Panc1 (cell line): ENCODE results near the gene ZNF211. TPM values are rescaled to one million over a fixed set of nuclear protein-coding genes. Genes with fewer than 3 reads are reported as not detected.

ENCODE experiments used
- ATAC-seq: fragments of 200-7000 bp; cut with Tn5 transposase; 2 replicates; pipeline ENCODE4 v1.9.1; 2020; ENCODE audit warnings: mild to moderate bottlenecking, moderate library complexity
- BruUV-seq: library from RNA; stranded (reverse); fragments of 400-500 nt; replicated peaks from 2 replicates; lab custom pipeline; 2021; lab: Mats Ljungman, UMichigan
- CTCF ChIA-PET: fragments of 300-600 bp; sonication (Branson Sonifier 250); formaldehyde crosslinking; loops from one replicate; lab custom pipeline; 2022; ENCODE audit warnings: antibody characterized with exemption; lab: Charles Lee
- POLR2A ChIA-PET: fragments of 300-600 bp; sonication (Branson Sonifier 250); formaldehyde crosslinking; loops from one replicate; lab custom pipeline; 2022; ENCODE audit warnings: antibody characterized with exemption; lab: Charles Lee
- DNase-seq: peaks from one replicate; pipeline ENCODE4 v3.0.0-alpha.2; 2010; ENCODE audit warnings: low read depth, low spot score
- H3K27ac ChIP-seq: 2 replicates; pipeline ENCODE4 v1.5.1; 2011; ENCODE audit warnings: mild to moderate bottlenecking, low read length, inconsistent platforms
- H3K27me3 ChIP-seq: fragments of 200-500 bp; sonication (Bioruptor generic); 2 replicates; pipeline ENCODE4 v1.6.0; 2014; ENCODE audit warnings: low read length, inconsistent platforms; ENCODE audit not compliant: control insufficient read depth, insufficient read depth
- H3K36me3 ChIP-seq: fragments of 200-500 bp; sonication (Bioruptor generic); 2 replicates; pipeline ENCODE4 v1.5.1; 2014; ENCODE audit warnings: inconsistent platforms, mild to moderate bottlenecking, low read length, moderate library complexity; ENCODE audit not compliant: control insufficient read depth, insufficient read depth
- H3K4me1 ChIP-seq: 2 replicates; pipeline ENCODE4 v1.5.1; 2011; ENCODE audit warnings: inconsistent platforms, mild to moderate bottlenecking, low read length, moderate library complexity; ENCODE audit not compliant: control insufficient read depth, insufficient read depth
- H3K4me3 ChIP-seq, 2 experiments: 2 replicates each; pipeline ENCODE4 v1.5.1; 2011 to 2012; ENCODE audit warnings: low read depth in 2 of 2, low read length in 2 of 2, mild to moderate bottlenecking in 2 of 2, inconsistent platforms in 1 of 2, moderate library complexity in 1 of 2
- H3K9me3 ChIP-seq: fragments of 200-500 bp; sonication (Bioruptor generic); 2 replicates; pipeline ENCODE4 v1.5.1; 2014; ENCODE audit warnings: low read depth, mild to moderate bottlenecking, inconsistent platforms, low read length, moderate library complexity; ENCODE audit not compliant: control insufficient read depth, insufficient read depth
- CTCF ChIP-seq: fragments of 450-650 bp; IDR thresholded peaks from 2 replicates; pipeline ENCODE4 v1.5.1; 2017; ENCODE audit warnings: mild to moderate bottlenecking
- POLR2AphosphoS5 ChIP-seq: IDR thresholded peaks from 2 replicates; pipeline ENCODE4 v1.6.1; 2012; ENCODE audit warnings: mild to moderate bottlenecking, low read depth, low read length, moderate library complexity
- SIN3A ChIP-seq: IDR thresholded peaks from 2 replicates; pipeline ENCODE4 v1.6.1; 2012; ENCODE audit warnings: low read depth, mild to moderate bottlenecking, low read length, moderate library complexity, borderline replicate concordance; ENCODE audit not compliant: insufficient read depth
- TCF7L2 ChIP-seq: IDR thresholded peaks from 2 replicates; pipeline ENCODE4 v1.6.1; 2011; ENCODE audit warnings: mild to moderate bottlenecking, low read depth, low read length, inconsistent platforms
- in situ Hi-C: cut with HindIII; loops from 2 replicates; pipeline ENCODE4 v1.10.0; 2016; ENCODE audit warnings: low sequenced_read_pairs, low pct_unique_long_range_greater_than_20kb
- intact Hi-C: fragments of 100-400 bp; cut with micrococcal nuclease; formaldehyde crosslinking; loops from one replicate; pipeline ENCODE4 v1.10.0; 2022; ENCODE audit not compliant: unreplicated experiment
- total RNA-seq: library from RNA; stranded (reverse); gene quantifications from one replicate; pipeline ENCODE4 v1.2.1, GENCODE V29; 2021; ENCODE audit not compliant: unreplicated experiment
- TF ChIP-seq, protein P1 (sequence below), 2 experiments: IDR thresholded peaks; 2 replicates each; pipeline ENCODE4 v1.6.1; 2011 to 2012; ENCODE audit warnings: low read depth in 2 of 2, control low read depth in 1 of 2, low read length in 1 of 2, mild to moderate bottlenecking in 1 of 2, moderate library complexity in 1 of 2; ENCODE audit not compliant: insufficient read depth in 1 of 2

Gene ZNF211
- total RNA-seq, 1 experiment from 2014 or later = 13.9 TPM

- intact Hi-C loops = no loop called here
- H3K36me3 ChIP-seq = no peaks in the 10 kb centered on the region
- DNase-seq = no peak
- TF ChIP-seq SIN3A = no peak
- TF ChIP-seq, protein P1, sequence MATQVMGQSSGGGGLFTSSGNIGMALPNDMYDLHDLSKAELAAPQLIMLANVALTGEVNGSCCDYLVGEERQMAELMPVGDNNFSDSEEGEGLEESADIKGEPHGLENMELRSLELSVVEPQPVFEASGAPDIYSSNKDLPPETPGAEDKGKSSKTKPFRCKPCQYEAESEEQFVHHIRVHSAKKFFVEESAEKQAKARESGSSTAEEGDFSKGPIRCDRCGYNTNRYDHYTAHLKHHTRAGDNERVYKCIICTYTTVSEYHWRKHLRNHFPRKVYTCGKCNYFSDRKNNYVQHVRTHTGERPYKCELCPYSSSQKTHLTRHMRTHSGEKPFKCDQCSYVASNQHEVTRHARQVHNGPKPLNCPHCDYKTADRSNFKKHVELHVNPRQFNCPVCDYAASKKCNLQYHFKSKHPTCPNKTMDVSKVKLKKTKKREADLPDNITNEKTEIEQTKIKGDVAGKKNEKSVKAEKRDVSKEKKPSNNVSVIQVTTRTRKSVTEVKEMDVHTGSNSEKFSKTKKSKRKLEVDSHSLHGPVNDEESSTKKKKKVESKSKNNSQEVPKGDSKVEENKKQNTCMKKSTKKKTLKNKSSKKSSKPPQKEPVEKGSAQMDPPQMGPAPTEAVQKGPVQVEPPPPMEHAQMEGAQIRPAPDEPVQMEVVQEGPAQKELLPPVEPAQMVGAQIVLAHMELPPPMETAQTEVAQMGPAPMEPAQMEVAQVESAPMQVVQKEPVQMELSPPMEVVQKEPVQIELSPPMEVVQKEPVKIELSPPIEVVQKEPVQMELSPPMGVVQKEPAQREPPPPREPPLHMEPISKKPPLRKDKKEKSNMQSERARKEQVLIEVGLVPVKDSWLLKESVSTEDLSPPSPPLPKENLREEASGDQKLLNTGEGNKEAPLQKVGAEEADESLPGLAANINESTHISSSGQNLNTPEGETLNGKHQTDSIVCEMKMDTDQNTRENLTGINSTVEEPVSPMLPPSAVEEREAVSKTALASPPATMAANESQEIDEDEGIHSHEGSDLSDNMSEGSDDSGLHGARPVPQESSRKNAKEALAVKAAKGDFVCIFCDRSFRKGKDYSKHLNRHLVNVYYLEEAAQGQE (IDR thresholded peaks at IDR 0.05; ENCODE audit: insufficient read depth in 1 of 2, low read depth in 2 of 2, low read length in 1 of 2) = no peak
- TF ChIP-seq TCF7L2 = no peak
- TF ChIP-seq POLR2AphosphoS5 = no peak
- no peak for TF ChIP-seq CTCF
- H3K27ac ChIP-seq = no peak overlapping the region
- H3K9me3 ChIP-seq = peaks cover 43% of the 10 kb centered on the region
- no TSS peak for BruUV-seq
- in situ Hi-C loops = loop anchor here (10.0 kb wide), 1 partner anchor 64 kb away; no protein-coding TSS in a partner anchor
- POLR2A ChIA-PET = no interaction called here
- H3K4me1 ChIP-seq = no peaks in the 10 kb centered on the region
- ATAC-seq = no peak
- no peaks in the 10 kb centered on the region for H3K27me3 ChIP-seq
- H3K4me3 ChIP-seq = no peak overlapping the region
- CTCF ChIA-PET = no interaction called here
Observed at GRCh38 chr19:57611113-57611512, 21.9 kb upstream of the ZNF211 start.

DNA sequence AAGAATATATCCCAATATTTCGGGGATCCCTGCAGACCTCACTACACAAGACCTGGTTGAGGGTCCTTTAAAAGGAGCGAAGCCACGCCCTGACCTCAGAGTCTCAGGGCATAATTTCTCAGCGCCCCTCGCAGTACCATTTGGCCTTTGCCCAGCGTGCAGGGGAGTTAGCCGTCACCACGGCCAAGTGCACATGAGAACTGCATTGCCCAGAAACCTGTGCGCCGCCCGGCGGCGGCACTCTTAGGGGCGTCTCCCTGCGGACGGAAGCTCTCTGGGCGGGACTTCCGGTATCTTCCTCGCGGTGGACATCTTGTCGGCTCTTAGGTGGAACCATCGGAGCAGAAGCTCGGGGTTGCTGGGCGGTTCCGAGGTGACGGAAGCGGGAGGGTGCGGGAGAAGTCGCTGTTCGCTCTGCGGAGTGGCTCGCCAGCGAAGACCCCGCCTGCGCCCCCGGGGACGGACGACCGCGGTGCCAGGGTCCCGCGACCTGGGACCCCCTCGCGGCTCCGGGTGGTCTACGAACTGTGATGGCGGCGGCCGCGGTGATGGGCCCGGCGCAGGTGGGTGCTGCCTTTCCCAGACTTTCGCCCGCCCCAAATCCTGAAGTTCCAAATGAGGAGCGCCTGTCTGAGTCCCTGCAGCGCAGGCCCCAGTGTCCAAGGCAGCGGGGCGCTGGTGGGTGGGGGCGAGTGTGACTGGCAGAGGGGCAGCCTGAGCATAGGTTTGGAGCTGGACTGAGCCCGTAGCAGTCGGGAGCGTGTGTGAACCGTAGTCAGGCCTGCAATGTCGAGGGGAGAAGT is 18.8 kb upstream of the ZNF211 start, which contains the start of gene ZNF134:
Gene ZNF134, plus strand, starts transcription at position 302 of the 803 bp plus-strand sequence. CDS start 5,227 bp downstream, outside the sequence.
- intact Hi-C loops = no loop called here
- BruUV-seq = no TSS peak
- H3K36me3 ChIP-seq = no peaks in the 10 kb centered on the region

More for the DNA sequence above, 18.8 kb upstream of the ZNF211 start, which contains the start of gene ZNF134:
- TF ChIP-seq POLR2AphosphoS5 (peak; percentile 86), TCF7L2 (peak; percentile 45; the same call in 1 of the 2 replicates), CTCF (no peak), SIN3A (0 out of 2 replicates have a peak, but pooled peaks have one; percentile 36)
- TF ChIP-seq, protein P1 (IDR thresholded peaks at IDR 0.05; ENCODE audit: insufficient read depth in 1 of 2, low read depth in 2 of 2, low read length in 1 of 2) = no peak
- peaks cover 54% of the 10 kb centered on the region for H3K9me3 ChIP-seq
- no peaks in the 10 kb centered on the region for H3K27me3 ChIP-seq
- ATAC-seq = peak; percentile 100
- in situ Hi-C loops = loop anchor here (10.0 kb wide), 1 partner anchor 61 kb away; no protein-coding TSS in a partner anchor
- H3K27ac ChIP-seq = peak within 1 kb of the TSS; percentile 75
- no peaks in the 10 kb centered on the region for H3K4me1 ChIP-seq
- peak within 1 kb of the TSS; percentile 70 to 81 for H3K4me3 ChIP-seq
- peak; percentile 58 for DNase-seq
- CTCF ChIA-PET = interaction anchor here (1.1 kb wide), 1 partner anchor 242 kb away, joined by 3 read pairs; no protein-coding TSS in a partner anchor
- POLR2A ChIA-PET = interaction anchor here (0.7 kb wide), 1 partner anchor 421 kb away, joined by 3 read pairs; no protein-coding TSS in a partner anchor
